ENCODE measurements around the gene TAF3.

DNA sequence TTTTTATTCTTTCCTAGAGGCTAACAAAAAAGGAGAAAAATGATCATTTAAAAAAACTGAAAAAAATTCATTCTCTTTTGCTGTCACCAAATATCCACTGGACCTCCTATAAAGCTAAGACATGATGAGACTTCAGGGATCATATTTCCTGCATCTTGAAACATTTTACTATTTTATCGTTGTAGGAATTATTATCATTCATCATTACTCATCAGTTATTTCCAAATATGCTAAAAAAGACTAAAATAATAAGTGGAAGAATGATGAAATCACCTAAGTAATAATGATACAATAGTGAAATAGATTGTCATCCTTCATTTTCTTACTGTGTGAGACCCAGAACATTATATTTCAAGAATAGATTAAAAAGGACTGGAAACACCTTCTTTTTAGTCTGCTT is 28.3 kb downstream of the TAF3 start:
- TF ChIP-seq POLR2AphosphoS5 (IDR thresholded peaks at IDR 0.05; ENCODE audit: low read depth, low read length) (no peak), FOXJ3 (CRISPR knock-in tag; IDR thresholded peaks at IDR 0.05) (no peak), EP300 (IDR thresholded peaks at IDR 0.05; ENCODE audit: borderline replicate concordance in 1 of 2, low read depth in 1 of 2, low read length in 1 of 2) (no peak), TCF12 (IDR thresholded peaks at IDR 0.05) (no peak), RCOR1 (IDR thresholded peaks at IDR 0.05; ENCODE audit: low read length) (no peak), EZH2phosphoT487 (IDR thresholded peaks at IDR 0.05; ENCODE audit: borderline replicate concordance, low read depth) (no peak), GABPA (IDR thresholded peaks at IDR 0.05; ENCODE audit: low read depth) (no peak), RAD21 (IDR thresholded peaks at IDR 0.05; ENCODE audit: low read length) (no peak)
- TF ChIP-seq, protein P1, sequence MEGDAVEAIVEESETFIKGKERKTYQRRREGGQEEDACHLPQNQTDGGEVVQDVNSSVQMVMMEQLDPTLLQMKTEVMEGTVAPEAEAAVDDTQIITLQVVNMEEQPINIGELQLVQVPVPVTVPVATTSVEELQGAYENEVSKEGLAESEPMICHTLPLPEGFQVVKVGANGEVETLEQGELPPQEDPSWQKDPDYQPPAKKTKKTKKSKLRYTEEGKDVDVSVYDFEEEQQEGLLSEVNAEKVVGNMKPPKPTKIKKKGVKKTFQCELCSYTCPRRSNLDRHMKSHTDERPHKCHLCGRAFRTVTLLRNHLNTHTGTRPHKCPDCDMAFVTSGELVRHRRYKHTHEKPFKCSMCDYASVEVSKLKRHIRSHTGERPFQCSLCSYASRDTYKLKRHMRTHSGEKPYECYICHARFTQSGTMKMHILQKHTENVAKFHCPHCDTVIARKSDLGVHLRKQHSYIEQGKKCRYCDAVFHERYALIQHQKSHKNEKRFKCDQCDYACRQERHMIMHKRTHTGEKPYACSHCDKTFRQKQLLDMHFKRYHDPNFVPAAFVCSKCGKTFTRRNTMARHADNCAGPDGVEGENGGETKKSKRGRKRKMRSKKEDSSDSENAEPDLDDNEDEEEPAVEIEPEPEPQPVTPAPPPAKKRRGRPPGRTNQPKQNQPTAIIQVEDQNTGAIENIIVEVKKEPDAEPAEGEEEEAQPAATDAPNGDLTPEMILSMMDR (IDR thresholded peaks at IDR 0.05): no peak
